ENCODE data around the gene PLEKHH3. TPM values are rescaled to one million over a fixed set of nuclear protein-coding genes. Genes with fewer than 3 reads are reported as not detected.
A peak's percentile ranks its signal among the peaks of the same experiment; 100 is the strongest.
"Not testable (repeated sequence)": the region's sequence is repeated elsewhere in the genome, so short reads cannot be mapped to it uniquely, and the experiment has no call there.

The PLEKHH3 gene
- total RNA-seq, 3 donors from 2014 or later (not counting 1 experiment from before 2014, with no cell fraction given), result 0.14 to 1.8 (median 0.26) TPM

DNA sequence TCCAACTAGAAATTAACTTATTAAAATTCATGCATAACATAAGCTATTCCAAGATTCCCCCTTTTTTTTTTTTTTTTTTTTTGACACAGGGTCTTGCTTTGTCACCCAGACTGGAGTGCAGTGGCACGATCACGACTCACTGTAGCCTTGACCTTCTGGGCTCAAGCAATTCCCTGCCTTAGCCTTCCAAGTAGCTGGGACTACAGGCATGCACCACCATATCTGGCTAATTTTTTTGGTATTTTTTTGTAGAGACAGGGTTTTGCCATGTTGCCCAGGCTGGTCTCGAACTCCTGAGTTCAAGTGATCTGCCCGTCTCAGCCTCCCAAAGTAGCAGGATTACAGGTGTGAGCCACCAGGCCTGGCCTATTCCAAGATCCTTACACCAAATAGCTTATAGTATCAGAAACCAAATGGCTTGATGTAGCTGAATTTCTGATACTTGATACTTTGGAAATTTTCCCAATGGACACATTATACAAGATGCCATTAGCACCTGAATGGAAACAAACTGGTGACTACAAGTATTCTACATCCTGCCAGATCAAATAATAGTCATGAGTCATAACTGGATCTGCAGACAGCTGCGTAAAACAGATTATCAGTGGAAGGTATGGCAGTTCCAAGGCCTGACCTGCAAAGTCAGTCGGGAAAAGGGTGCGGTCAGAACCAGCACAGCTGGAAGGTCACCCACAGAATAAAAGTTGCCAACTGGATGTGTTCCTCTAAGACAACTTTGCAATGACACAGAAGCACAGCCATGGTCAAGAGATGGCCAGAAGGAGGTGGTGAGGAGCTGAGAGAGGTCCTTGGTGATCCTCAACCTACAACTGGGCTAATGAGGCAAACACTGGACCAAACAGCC is 52.8 kb downstream of the PLEKHH3 start:
- Mint-ChIP-seq H3K4me1 (peaks cover under 1 to 1% of the 10 kb centered on the region in 2 donors), H3K9me3 (no peaks in the 10 kb centered on the region), H3K36me3 (no peaks in the 10 kb centered on the region), H3K4me3 (no peak overlapping the region), H3K27ac (no peak overlapping the region), H3K27me3 (ENCODE audit: low read depth in 2 of 2) (no peaks in the 10 kb centered on the region)
- no peak for DNase-seq
- no peak for ATAC-seq
- 94% methylated on average over 7 of the region's 7 CpGs for WGBS (ENCODE audit: insufficient coverage)
- peaks cover 2% of the 10 kb centered on the region for H3K4me1 ChIP-seq (ENCODE audit: control insufficient read depth, insufficient read depth, low read length)
- no peak for TF ChIP-seq CTCF (IDR thresholded peaks at IDR 0.05)
- no peaks in the 10 kb centered on the region for H3K36me3 ChIP-seq (ENCODE audit: control insufficient read depth, insufficient read depth, low read length)
- intact Hi-C loops (cut with micrococcal nuclease), result no loop called here
- H3K9me3 ChIP-seq (ENCODE audit: control insufficient read depth, insufficient read depth, low read length), result no peaks in the 10 kb centered on the region
- H3K4me3 ChIP-seq (ENCODE audit: low read length), result no peak overlapping the region
- H3K27me3 ChIP-seq (ENCODE audit: control insufficient read depth, insufficient read depth, low read length), result no peaks in the 10 kb centered on the region
- H3K27ac ChIP-seq (ENCODE audit: low read length), result no peak overlapping the region

- peaks cover 7 to 8% of the 10 kb centered on the region in 2 donors for H3K4me1 Mint-ChIP-seq
- no peaks in the 10 kb centered on the region for H3K27me3 Mint-ChIP-seq (ENCODE audit: low read depth in 2 of 2)
- no peak overlapping the region for H3K4me3 Mint-ChIP-seq
- no peaks in the 10 kb centered on the region for H3K36me3 Mint-ChIP-seq
- peaks cover 9% of the 10 kb centered on the region for H3K4me1 ChIP-seq (ENCODE audit: control insufficient read depth, insufficient read depth, low read length)
- no peak overlapping the region for H3K27ac ChIP-seq (ENCODE audit: low read length)
- H3K9me3 ChIP-seq (ENCODE audit: control insufficient read depth, insufficient read depth, low read length), result no peaks in the 10 kb centered on the region
- intact Hi-C loops (cut with micrococcal nuclease), result no loop called here
- no peaks in the 10 kb centered on the region for H3K27me3 ChIP-seq (ENCODE audit: control insufficient read depth, insufficient read depth, low read length)
- H3K36me3 ChIP-seq (ENCODE audit: control insufficient read depth, insufficient read depth, low read length), result no peaks in the 10 kb centered on the region
- H3K4me3 ChIP-seq (ENCODE audit: low read length), result no peak overlapping the region
- no peaks in the 10 kb centered on the region for H3K9me3 Mint-ChIP-seq
- ATAC-seq (no peak), DNase-seq (no peak)
- no peak overlapping the region for H3K27ac Mint-ChIP-seq
- WGBS (ENCODE audit: insufficient coverage), result 94% methylated on average over 1 of the region's 2 CpGs
- no peak for TF ChIP-seq CTCF (IDR thresholded peaks at IDR 0.05)
Measured at GRCh38 chr17:42623271-42623670, 53.5 kb downstream of the PLEKHH3 start.

DNA sequence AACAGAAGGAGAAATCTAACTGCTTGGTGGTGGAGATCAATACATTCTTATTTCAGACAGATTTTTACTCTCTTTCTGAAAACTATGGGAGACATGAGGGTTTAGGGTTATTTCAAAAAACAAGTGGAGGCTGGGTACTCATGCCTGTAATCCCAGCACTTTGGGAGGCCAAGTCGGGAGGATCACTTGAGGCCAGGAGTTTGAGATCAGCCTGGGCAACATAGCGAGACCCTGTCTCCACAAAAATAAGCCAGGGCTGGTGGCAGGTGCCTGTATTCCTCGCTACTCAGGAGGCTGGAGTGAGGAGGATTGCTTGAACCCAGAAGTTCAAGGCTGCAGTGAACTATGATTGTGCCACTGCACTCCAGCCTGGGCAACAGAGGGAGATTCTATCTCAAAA is 54.8 kb downstream of the PLEKHH3 start:
- H3K4me3 Mint-ChIP-seq; H3K4me3 ChIP-seq (ENCODE audit: low read length); H3K36me3 Mint-ChIP-seq; H3K27me3 ChIP-seq (ENCODE audit: control insufficient read depth, insufficient read depth, low read length); H3K9me3 ChIP-seq (ENCODE audit: control insufficient read depth, insufficient read depth, low read length); ATAC-seq; H3K27ac Mint-ChIP-seq; H3K36me3 ChIP-seq (ENCODE audit: control insufficient read depth, insufficient read depth, low read length); H3K27me3 Mint-ChIP-seq (ENCODE audit: low read depth in 2 of 2); H3K27ac ChIP-seq (ENCODE audit: low read length); DNase-seq; H3K9me3 Mint-ChIP-seq; intact Hi-C loops (cut with micrococcal nuclease): not testable (repeated sequence)
- peaks cover 10% of the 10 kb centered on the region in 2 donors for H3K4me1 Mint-ChIP-seq
- WGBS (ENCODE audit: insufficient coverage), result 98% methylated on average over 3 of the region's 3 CpGs
- H3K4me1 ChIP-seq (ENCODE audit: control insufficient read depth, insufficient read depth, low read length), result peaks cover 15% of the 10 kb centered on the region

- H3K27ac Mint-ChIP-seq, result no peak overlapping the region
- ATAC-seq, result peak in 2 of 3 donors; percentile 14 to 40
- intact Hi-C loops (cut with micrococcal nuclease), result no loop called here
Measured at GRCh38 chr17:42618442-42619150, 58.2 kb downstream of the PLEKHH3 start.

More at GRCh38 chr17:42618442-42619150, 58.2 kb downstream of the PLEKHH3 start:
- H3K36me3 ChIP-seq (ENCODE audit: control insufficient read depth, insufficient read depth, low read length), result peaks cover 16% of the 10 kb centered on the region
- Mint-ChIP-seq H3K36me3 (no peaks in the 10 kb centered on the region), H3K4me1 (peaks cover 10% of the 10 kb centered on the region in 2 donors), H3K4me3 (peak overlapping the region; percentile 38), H3K9me3 (no peaks in the 10 kb centered on the region), H3K27me3 (ENCODE audit: low read depth in 2 of 2) (no peaks in the 10 kb centered on the region)
- 22% methylated on average over 9 of the region's 9 CpGs for WGBS (ENCODE audit: insufficient coverage)
- no peak overlapping the region for H3K4me3 ChIP-seq (ENCODE audit: low read length)
- peaks cover 15% of the 10 kb centered on the region for H3K4me1 ChIP-seq (ENCODE audit: control insufficient read depth, insufficient read depth, low read length)
- H3K27ac ChIP-seq (ENCODE audit: low read length), result no peak overlapping the region
- H3K27me3 ChIP-seq (ENCODE audit: control insufficient read depth, insufficient read depth, low read length), result no peaks in the 10 kb centered on the region
- no peak for TF ChIP-seq CTCF (IDR thresholded peaks at IDR 0.05)
- no peaks in the 10 kb centered on the region for H3K9me3 ChIP-seq (ENCODE audit: control insufficient read depth, insufficient read depth, low read length)
- DNase-seq, result peak in 1 of 2 donors; percentile 19
